B cell (primary cell): ENCODE data around the gene DMAC2.

Source experiments
- CTCF ChIP-seq: fragments of 200-600 bp; IDR thresholded peaks from one replicate; pipeline ENCODE4 v1.8.0; 2022; ENCODE audit warnings: antibody characterized with exemption, mild to moderate bottlenecking
- EZH2 ChIP-seq: IDR thresholded peaks from 2 replicates; pipeline ENCODE4 v1.6.1; 2012; ENCODE audit warnings: borderline replicate concordance, low read depth, mild to moderate bottlenecking, moderate library complexity, low read length; ENCODE audit not compliant: insufficient read depth, poor library complexity, severe bottlenecking

- TF ChIP-seq CTCF (no peak), EZH2 (no peak)
These were observed 23.5 kb downstream of the DMAC2 start for GRCh38 chr19:41416194-41416674.
